Fibroblast of skin of abdomen (primary cell): Measurements from ENCODE around the gene ING4. TPM values are rescaled to one million over a fixed set of nuclear protein-coding genes. Genes with fewer than 3 reads are reported as not detected.
"Not testable (repeated sequence)": the region's sequence is repeated elsewhere in the genome, so short reads cannot be mapped to it uniquely, and the experiment has no call there.

Experiments used
- DNase-seq: peaks from one replicate; pipeline ENCODE4 v3.0.0-alpha.2; 2013
- polyA plus RNA-seq, 2 experiments: library from polyadenylated mRNA; unstranded; fragments of 120-200 nt; gene quantifications; one replicate each; pipeline ENCODE4 v1.2.1, GENCODE V29; 2013; ENCODE audit not compliant: insufficient read length in 2 of 2

The ING4 gene
- polyA plus RNA-seq (2013, experiment 1 of 2; ENCODE audit: insufficient read length): 32.9 TPM
- polyA plus RNA-seq (2013, experiment 2 of 2; ENCODE audit: insufficient read length): 34.7 TPM

GRCh38 chr12:6662906-6663742 lies at the start of gene ING4:
Gene ING4, minus strand, starts transcription at chr12:6663119. Its CDS starts 18 bp downstream, at chr12:6663101.
- DNase-seq: peak; percentile 100

DNA sequence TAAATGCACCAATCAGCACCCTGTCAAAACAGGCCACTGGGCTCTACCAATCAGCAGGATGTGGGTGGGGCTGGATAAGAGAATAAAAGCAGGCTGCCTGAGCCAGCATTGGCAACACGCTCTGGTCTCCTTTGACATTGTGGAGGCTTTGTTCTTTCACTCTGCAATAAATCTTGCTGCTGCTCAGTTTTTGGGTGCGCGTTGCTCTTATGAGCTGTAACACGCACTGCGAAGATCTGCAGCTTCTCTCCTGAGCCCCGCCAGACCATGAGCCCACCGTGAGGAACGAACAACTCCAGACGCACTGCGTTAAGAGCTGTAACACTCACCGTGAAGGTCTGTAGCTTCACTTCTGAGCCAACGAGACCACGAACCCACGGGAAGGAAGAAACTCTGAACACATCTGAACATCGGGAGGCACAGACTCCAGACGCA lies 46.1 kb upstream of the ING4 start:
- no peak for DNase-seq

- not testable (repeated sequence) for DNase-seq
These were observed 45.4 kb upstream of the ING4 start for GRCh38 chr12:6708351-6708750.

DNA sequence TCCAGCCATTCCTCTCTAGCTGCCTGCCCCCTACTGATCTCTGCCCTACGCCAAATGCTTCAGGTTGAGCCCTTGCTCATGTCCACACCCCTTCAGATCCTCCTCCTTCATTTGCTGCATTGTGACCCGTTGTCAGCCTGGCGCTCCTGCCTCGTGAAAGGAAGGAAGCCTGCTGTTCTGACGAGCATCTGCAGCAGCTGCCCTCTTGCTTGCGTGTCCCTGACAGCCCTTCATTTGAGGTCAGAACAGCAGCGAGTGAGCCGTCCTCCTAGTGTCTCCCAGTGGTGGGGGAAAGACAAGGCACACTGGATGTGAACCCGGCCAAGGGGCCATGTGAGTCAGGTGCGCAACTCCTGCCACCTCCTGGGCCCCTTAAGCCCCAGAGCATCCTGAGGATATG lies 40.7 kb upstream of the ING4 start:
- DNase-seq: no peak

DNA sequence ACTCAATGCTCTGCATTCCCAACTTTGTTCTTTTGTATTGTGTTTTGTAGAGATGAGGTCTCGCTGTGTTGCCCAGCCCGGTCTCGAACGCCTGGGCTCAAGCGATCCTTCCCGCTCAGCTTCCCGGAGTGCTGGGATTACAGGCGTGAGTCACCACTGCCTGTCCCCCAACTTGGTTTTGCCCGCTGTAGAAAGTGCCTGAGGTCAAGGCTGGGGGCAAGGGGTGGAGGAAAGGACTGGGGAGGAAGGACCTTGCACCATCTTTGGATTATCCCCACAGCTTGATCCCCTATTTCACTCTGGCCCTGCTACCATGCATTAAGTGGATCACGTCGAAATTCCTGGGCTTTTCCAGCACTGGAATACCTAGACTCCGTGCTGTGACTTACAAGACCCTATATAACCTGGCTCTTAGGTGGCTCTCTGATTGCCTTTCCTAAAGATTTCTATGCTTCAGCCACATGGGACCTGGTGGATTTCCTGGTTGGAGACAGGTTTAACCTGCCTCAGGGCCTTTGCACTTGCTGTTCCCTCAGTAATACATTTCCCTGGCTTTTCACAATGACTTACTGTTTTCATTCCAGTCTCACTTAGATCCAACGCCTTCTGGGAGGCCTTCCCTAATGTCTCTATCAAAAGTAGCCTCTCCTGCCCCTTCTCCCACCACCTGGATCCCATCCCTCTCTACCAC lies 38.3 kb upstream of the ING4 start:
- no peak for DNase-seq

GRCh38 chr12:6700646-6701051 lies 37.7 kb upstream of the ING4 start, which contains the start of gene PIANP:
Gene PIANP, minus strand, starts transcription at chr12:6700815. Its CDS starts 2,754 bp downstream, at chr12:6698061.
- DNase-seq: peak; percentile 43

- no peak for DNase-seq
These were observed 37.2 kb upstream of the ING4 start for GRCh38 chr12:6699989-6700645.

- no peak for DNase-seq
These were observed 36.5 kb upstream of the ING4 start for GRCh38 chr12:6699259-6699988.

- DNase-seq: no peak
These were observed 35.6 kb upstream of the ING4 start for GRCh38 chr12:6698352-6699046.

DNA sequence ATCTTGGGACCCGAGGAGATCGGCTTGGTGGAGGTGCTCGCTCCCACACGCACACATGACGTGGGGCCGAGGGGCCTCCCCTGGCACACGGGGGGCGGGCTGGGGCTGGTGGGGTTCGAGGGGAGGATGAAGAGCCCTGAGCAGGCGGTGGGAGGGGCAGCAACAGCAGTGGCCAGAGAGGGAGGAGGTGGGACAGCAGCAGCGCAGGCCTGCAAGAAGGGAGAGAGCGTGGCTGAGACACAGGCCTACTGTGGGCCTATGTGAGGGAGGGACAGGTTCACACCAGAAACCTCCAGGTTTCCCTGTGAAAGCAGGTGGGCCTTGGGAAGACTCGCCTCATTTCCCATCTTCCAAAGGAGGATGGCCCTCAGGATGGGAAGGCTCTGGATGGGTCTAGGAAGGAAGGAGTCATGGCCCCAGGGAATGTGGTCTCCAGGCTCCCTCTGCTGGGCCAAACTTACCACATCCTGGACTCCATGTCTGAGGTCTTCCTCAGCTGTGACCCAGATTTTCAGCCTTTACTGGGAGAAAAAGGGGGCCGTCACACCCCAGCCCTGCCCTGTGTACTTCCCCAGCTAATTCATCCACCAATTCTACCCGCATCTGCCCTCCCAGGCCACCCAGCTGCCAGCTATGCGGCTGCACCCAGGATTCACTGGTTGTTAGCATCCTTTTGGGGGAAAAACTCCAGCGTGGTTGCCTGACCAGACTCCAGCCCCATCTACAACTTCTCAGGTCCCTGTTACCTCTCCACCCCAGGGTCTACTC lies 34.8 kb upstream of the ING4 start:
- peak; percentile 69 for DNase-seq

DNA sequence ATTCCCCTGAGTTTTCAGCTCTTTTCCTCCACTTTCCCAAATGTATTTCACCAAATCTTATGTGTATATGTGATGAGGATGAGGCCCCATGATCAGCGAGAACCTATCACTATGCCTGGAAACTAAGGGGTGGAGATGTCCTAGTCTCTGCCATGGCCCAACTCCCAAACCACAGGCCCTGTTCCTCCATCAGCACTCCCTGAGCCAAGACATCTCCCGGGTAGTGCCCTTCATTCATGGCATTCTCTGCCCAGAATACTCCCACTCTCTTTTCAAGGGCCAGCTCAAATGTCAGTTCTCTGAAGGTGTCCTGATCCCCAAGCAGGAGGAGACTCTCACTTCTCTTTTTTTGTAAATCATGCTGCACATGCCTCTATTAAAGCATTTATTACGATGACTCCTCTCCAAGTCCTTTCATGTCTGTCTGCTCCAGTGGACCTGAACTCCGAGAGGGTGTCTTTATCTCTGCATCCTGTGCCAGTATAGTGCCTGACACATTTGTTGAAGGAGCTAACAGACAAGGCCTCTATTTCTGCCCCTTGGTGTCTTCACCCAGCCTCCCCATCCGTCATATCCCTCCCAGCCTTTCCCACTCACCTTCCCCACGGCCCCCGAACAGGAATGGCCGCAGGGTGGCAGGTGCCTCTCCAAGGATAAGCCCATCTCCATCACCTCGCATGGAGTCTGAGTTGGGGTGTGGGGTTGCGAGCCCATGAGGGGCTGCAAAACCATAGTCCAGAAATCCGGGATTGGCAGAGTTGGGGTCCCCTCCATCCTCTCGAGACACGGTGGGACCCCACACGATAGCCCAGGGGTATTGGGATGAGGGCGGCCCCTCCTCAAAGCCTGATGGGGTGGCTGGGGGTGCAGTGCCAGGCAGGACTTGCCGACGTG lies 34.0 kb upstream of the ING4 start:
- DNase-seq: no peak

DNA sequence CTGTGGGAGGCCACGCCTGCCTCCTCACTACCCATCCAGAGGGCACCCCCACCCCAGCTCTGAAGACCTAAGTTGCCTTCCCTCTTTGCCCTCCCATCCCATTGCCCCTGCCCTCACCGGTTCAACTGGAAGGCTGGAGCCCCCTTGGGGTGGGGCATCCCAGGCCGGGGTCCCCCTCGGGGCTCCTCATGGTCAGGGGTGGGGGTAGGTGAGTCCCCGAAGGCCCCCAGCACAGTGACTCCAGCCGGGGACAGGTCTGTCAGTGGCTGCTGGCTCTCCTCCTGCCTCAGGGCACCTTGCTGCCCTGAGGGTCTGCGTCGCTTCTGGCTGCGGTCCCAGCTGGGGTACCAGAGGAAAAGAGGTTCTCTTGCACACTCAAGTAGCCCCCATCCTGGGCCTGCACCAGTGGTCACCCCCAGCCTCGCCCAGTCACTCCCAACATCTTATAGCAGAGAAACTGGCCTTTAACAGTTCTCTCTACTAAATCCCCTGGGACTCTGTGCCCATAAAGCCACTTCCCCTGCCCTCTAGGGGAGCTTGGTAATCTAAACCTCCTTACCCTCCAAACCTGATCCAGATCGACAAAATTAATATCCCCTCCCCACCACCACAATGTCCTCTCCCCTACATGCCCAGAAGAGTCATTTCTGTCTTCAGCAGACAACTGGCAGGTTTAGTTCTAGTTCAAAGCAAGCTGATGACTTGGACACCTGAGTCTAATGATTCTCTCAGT lies 32.6 kb upstream of the ING4 start:
- no peak for DNase-seq

GRCh38 chr12:6694701-6695100 lies 31.8 kb upstream of the ING4 start:
- DNase-seq: no peak

DNA sequence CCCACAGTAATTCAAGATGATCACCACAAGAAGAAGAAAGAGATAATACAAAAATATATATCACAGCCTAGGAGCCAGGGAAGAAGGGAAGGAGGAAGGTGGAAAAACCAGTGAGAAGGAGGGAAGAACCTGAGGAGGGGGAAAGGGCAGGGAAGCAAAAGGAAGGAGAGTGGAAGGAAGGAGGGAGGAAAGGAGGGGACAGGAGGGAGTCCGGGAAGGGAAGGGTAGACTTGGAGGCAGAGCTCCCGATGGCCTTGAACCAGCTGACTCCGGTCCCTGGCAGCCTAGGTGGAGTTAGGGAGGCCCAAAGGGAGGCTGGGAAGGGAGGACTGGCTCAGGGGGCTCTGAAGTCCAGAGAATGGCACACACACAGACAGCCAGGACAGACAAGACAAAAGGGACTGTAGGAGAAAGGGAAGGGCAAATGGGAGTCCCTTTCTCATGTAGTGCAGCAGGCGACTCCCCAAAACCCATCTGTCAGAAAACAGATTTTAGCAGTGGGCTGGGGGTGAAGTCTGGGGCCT lies 31.0 kb upstream of the ING4 start:
- DNase-seq: no peak

DNA sequence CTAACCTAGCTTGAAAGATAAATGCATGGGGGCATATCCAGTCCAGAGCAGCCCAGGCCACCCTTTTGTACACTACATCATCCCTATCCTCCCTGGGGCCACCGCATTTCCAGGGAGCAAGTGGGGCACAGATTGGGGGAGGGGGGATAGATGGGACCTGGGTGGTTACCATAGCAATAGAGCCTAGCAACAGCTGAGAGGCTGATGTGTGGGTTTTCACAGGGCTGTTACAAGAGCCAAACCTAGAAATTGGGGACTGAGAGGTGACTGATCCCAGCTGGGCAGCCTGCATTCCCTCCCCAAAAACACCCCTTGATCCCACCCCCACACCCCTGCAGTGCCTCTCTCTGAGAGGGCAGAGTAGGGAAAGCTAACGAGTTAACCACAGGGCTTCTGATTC lies 30.0 kb upstream of the ING4 start:
- no peak for DNase-seq

DNA sequence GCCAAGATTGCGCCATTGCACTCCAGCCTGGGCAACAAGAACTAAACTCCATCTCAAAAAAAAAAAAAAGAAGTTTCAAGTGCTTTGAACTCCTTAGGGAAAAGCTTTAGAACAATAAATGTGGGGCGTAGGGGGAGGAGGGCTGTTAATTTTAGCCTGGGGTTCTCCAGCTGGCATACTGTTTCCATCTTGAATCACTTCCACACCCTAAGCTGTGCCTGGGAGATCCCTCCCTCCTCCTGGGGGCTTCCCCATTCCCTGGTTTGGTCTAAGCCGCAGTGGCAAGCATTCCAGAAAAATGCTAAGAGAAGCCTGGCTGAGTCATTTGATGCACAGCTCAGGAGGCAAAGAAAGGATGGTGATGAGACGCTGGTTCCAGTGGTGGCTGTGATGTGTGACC lies 28.6 kb upstream of the ING4 start:
- DNase-seq: peak; percentile 76

DNA sequence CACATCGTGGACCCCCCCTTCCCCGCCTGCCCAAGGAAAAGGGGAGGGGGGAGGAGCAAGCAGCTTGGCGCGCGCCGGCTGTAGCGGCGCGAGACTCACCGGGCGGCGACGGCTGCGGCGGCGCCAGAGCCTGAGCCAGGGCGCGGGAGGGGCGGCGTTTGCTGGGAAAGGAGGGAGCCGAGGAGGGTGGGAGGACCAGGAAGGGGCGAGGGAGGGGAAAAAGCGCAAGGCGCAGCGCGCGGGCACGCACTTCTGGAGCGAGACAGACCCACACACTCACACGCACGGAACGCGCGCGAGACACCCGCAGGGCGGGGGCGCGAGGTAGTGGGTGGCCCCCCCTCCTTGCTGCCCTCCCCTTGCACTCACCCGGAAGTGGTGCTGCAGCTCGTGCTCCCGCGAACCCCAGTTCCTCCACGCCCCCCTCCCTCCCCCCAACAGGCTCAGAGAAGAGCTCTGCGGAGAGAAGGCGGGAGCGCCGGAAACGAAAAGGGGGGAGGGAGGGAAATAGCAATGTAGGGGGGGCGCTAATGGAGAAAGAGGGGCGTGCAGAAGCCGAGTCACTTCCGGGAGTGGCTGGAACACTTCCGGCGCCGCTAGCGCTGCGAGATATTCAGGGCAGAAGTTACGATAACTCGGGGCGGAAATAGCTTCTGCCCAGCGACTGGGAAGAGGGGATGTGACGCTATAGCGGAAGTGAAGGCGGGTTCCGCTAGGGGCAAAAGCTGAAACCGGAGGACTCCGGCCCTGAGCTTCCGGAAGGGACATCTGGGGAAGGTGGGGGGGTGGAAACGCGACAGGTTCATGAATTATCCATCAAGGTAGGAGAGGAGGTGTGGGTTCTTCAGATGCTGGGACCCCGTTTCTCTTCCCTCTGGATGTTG lies 26.3 kb upstream of the ING4 start, which contains the start of gene ZNF384:
TSS of gene ZNF384 (minus strand) at position 377 of the 884 bp plus-strand sequence. CDS start 9,855 bp downstream, outside the sequence.
- peak; percentile 100 for DNase-seq
